Activated CD8-positive, alpha-beta memory T cell treated with anti-CD3 and anti-CD28 coated beads, Interleukin-2, amount 50 U/mL, for 4 hours (primary cell): ENCODE measurements around the gene AGPAT4.

Source experiments
- DNase-seq: peaks from one replicate; pipeline ENCODE4 v3.0.0-alpha.2; 2020

The AGPAT4 gene

GRCh38 chr6:161107779-161108730 is 165.8 kb downstream of the AGPAT4 start:
- no peak for DNase-seq

GRCh38 chr6:161105408-161105807 is 168.5 kb downstream of the AGPAT4 start:
- DNase-seq = no peak

- no peak for DNase-seq
Observed at GRCh38 chr6:161104966-161105365, 168.9 kb downstream of the AGPAT4 start.

GRCh38 chr6:161103475-161103874 is 170.4 kb downstream of the AGPAT4 start:
- DNase-seq = no peak

GRCh38 chr6:161101517-161101916 is 172.3 kb downstream of the AGPAT4 start:
- DNase-seq = no peak

- DNase-seq = no peak
Observed at GRCh38 chr6:161100072-161100471, 173.8 kb downstream of the AGPAT4 start.

- no peak for DNase-seq
Observed at GRCh38 chr6:161095916-161096315, 177.9 kb downstream of the AGPAT4 start.

- no peak for DNase-seq
Observed at GRCh38 chr6:161094955-161095354, 178.9 kb downstream of the AGPAT4 start.

- no peak for DNase-seq
Observed at GRCh38 chr6:161091972-161092701, 181.7 kb downstream of the AGPAT4 start.

GRCh38 chr6:161091151-161091550 is 182.7 kb downstream of the AGPAT4 start:
- DNase-seq = no peak

GRCh38 chr6:161088676-161089328 is 185.1 kb downstream of the AGPAT4 start:
- DNase-seq = no peak

- no peak for DNase-seq
Observed at GRCh38 chr6:161085246-161085645, 188.6 kb downstream of the AGPAT4 start.

- DNase-seq = no peak
Observed at GRCh38 chr6:161082215-161082614, 191.6 kb downstream of the AGPAT4 start.

- no peak for DNase-seq
Observed at GRCh38 chr6:161080263-161080970, 193.4 kb downstream of the AGPAT4 start.
